ENCODE results near the gene ZNF800.

Gene ZNF800

DNA sequence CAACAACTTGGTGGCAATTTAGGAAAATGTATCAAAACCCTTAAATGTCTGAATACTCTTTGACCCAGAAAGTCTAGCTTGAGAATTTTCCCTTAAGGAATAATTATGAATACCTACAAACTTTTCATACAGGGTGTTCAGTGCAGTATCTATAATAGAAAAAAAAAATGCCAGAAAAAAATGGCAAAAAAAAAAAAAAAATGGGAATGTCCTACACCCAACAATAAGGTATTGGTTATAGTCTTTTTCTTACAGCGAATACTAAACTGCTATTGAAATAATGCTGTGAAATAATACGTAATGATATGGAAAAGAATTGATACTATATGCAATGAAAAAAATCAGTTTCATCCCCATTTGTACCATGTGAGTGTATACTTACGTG, 44.3 kb downstream of the ZNF800 start:
- no peak for DNase-seq (ENCODE audit: low read depth)
- TF ChIP-seq, protein P1, sequence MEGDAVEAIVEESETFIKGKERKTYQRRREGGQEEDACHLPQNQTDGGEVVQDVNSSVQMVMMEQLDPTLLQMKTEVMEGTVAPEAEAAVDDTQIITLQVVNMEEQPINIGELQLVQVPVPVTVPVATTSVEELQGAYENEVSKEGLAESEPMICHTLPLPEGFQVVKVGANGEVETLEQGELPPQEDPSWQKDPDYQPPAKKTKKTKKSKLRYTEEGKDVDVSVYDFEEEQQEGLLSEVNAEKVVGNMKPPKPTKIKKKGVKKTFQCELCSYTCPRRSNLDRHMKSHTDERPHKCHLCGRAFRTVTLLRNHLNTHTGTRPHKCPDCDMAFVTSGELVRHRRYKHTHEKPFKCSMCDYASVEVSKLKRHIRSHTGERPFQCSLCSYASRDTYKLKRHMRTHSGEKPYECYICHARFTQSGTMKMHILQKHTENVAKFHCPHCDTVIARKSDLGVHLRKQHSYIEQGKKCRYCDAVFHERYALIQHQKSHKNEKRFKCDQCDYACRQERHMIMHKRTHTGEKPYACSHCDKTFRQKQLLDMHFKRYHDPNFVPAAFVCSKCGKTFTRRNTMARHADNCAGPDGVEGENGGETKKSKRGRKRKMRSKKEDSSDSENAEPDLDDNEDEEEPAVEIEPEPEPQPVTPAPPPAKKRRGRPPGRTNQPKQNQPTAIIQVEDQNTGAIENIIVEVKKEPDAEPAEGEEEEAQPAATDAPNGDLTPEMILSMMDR (conservative IDR thresholded peaks at IDR 0.05; ENCODE audit: low read depth, low read length) = no peak
- peak overlapping the region; percentile 39 for H3K4me3 ChIP-seq (ENCODE audit: low read length)

- DNase-seq (ENCODE audit: low read depth) = peak; percentile 15
- TF ChIP-seq, protein P1 (conservative IDR thresholded peaks at IDR 0.05; ENCODE audit: low read depth, low read length) = peak; percentile 48
- peak overlapping the region; percentile 39 for H3K4me3 ChIP-seq (ENCODE audit: low read length)
Measured at GRCh38 chr7:127347567-127348246, 44.8 kb downstream of the ZNF800 start.

- TF ChIP-seq, protein P1 (conservative IDR thresholded peaks at IDR 0.05; ENCODE audit: low read depth, low read length) = no peak
Measured at GRCh38 chr7:127346575-127347256, 45.8 kb downstream of the ZNF800 start.

GRCh38 chr7:127342596-127342995, 49.9 kb downstream of the ZNF800 start:
- DNase-seq (ENCODE audit: low read depth) = no peak
- TF ChIP-seq, protein P1 (conservative IDR thresholded peaks at IDR 0.05; ENCODE audit: low read depth, low read length) = no peak
- H3K4me3 ChIP-seq (ENCODE audit: low read length) = no peak overlapping the region

More at GRCh38 chr7:127346575-127347256, 45.8 kb downstream of the ZNF800 start:
- no peak for DNase-seq (ENCODE audit: low read depth)
- no peak overlapping the region for H3K4me3 ChIP-seq (ENCODE audit: low read length)

GRCh38 chr7:127338122-127338521, 54.4 kb downstream of the ZNF800 start:
- H3K4me3 ChIP-seq (ENCODE audit: low read length) = no peak overlapping the region
- TF ChIP-seq, protein P1 (conservative IDR thresholded peaks at IDR 0.05; ENCODE audit: low read depth, low read length) = no peak
- no peak for DNase-seq (ENCODE audit: low read depth)

GRCh38 chr7:127337581-127337980, 54.9 kb downstream of the ZNF800 start:
- DNase-seq (ENCODE audit: low read depth) = no peak
- H3K4me3 ChIP-seq (ENCODE audit: low read length) = no peak overlapping the region
- TF ChIP-seq, protein P1 (conservative IDR thresholded peaks at IDR 0.05; ENCODE audit: low read depth, low read length) = no peak

DNA sequence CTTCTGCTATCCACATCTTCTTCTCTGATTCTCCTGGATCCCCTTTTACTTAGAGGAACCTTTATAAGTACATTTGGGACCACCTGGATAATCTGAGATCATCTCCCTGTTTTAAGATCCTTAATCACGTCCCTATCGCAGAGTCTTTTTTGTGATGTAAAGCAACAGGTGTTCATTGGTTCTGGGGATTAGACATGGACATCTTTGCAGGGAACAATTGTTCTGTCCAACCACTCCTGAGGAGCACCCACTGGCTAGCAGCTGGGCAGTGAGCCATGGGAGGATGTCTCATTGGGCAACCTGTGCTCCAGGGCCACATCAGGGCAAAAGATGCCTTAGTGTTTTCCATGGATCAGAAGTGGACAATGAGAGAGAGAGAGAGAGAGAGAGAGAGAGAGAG, 56.0 kb downstream of the ZNF800 start:
- DNase-seq (ENCODE audit: low read depth) = no peak
- TF ChIP-seq, protein P1 (conservative IDR thresholded peaks at IDR 0.05; ENCODE audit: low read depth, low read length) = no peak
- H3K4me3 ChIP-seq (ENCODE audit: low read length) = no peak overlapping the region
